Fibroblast of upper back skin (primary cell): ENCODE data around the gene APOBEC4.
"Not testable (repeated sequence)": the region's sequence is repeated elsewhere in the genome, so short reads cannot be mapped to it uniquely, and the experiment has no call there.

ENCODE experiments used
- DNase-seq: peaks from one replicate; pipeline ENCODE4 v3.0.0-alpha.2; 2013

The APOBEC4 gene

GRCh38 chr1:183633676-183634343, 19.3 kb downstream of the APOBEC4 start:
- peak; percentile 95 for DNase-seq

- DNase-seq = no peak
Observed at GRCh38 chr1:183632964-183633363, 20.2 kb downstream of the APOBEC4 start.

- peak; percentile 68 for DNase-seq
Observed at GRCh38 chr1:183632114-183632513, 21.0 kb downstream of the APOBEC4 start.

GRCh38 chr1:183630748-183631147, 22.4 kb downstream of the APOBEC4 start:
- DNase-seq = no peak

GRCh38 chr1:183628537-183628936, 24.6 kb downstream of the APOBEC4 start:
- DNase-seq = no peak

- DNase-seq = not testable (repeated sequence)
Observed at GRCh38 chr1:183626236-183626635, 26.9 kb downstream of the APOBEC4 start.

- DNase-seq = peak; percentile 75
Observed at GRCh38 chr1:183622884-183623785, 30.0 kb downstream of the APOBEC4 start.

GRCh38 chr1:183622013-183622412, 31.1 kb downstream of the APOBEC4 start:
- DNase-seq = no peak

GRCh38 chr1:183620311-183620710, 32.8 kb downstream of the APOBEC4 start:
- DNase-seq = no peak

GRCh38 chr1:183619781-183620180, 33.3 kb downstream of the APOBEC4 start:
- DNase-seq = no peak

- not testable (repeated sequence) for DNase-seq
Observed at GRCh38 chr1:183618202-183618601, 34.9 kb downstream of the APOBEC4 start.

- not testable (repeated sequence) for DNase-seq
Observed at GRCh38 chr1:183612975-183613374, 40.1 kb downstream of the APOBEC4 start.

GRCh38 chr1:183612407-183612806, 40.7 kb downstream of the APOBEC4 start:
- no peak for DNase-seq

- DNase-seq = no peak
Observed at GRCh38 chr1:183611021-183611420, 42.1 kb downstream of the APOBEC4 start.

GRCh38 chr1:183609759-183610452, 43.2 kb downstream of the APOBEC4 start:
- DNase-seq = peak; percentile 60

- peak; percentile 86 for DNase-seq
Observed at GRCh38 chr1:183609313-183609712, 43.8 kb downstream of the APOBEC4 start.

GRCh38 chr1:183607322-183607980, 45.7 kb downstream of the APOBEC4 start:
- no peak for DNase-seq

- DNase-seq = no peak
Observed at GRCh38 chr1:183605904-183606303, 47.2 kb downstream of the APOBEC4 start.

- DNase-seq = no peak
Observed at GRCh38 chr1:183604815-183605214, 48.3 kb downstream of the APOBEC4 start.

GRCh38 chr1:183604038-183604808, 48.9 kb downstream of the APOBEC4 start:
- peak; percentile 96 for DNase-seq

GRCh38 chr1:183602510-183602909, 50.6 kb downstream of the APOBEC4 start:
- no peak for DNase-seq

GRCh38 chr1:183600634-183601033, 52.5 kb downstream of the APOBEC4 start:
- no peak for DNase-seq
